Measurements from ENCODE around the gene KLHL21.

DNA sequence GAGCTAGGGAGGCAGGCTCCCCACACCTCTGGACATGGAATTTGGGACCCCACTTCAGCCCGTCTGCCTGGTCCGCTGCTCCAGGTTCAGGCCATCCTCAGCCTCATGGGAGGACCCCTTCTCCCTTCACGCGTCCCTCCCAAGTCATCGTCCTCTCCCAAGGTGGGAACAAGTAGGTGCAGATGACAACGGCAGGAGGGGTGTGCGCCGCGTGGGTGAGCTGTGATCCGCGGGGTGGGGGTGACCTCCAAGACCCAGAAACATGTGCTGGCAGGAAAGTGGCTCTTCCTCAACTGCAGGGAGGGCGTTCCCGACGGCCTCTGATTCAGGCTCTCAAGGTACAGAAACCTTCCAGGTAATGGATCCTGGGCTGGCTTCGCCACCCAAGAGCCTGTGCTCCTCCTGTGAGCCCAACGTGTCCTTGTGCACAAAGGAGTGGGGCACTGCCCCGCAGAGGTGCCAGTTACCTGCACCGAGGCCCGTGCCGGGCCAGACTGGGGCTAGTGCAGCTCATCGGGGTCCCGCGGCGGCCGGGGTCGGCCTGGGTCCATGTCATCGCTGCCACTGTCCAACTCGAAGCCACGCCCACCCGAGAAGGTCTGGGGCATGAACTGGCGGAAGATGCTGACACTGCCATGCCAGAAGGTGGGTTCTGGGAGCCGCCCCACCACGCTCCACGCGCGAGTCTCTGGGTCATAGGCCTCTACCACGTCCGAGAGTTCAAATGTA is 9.6 kb downstream of the KLHL21 start:
- TF ChIP-seq POLR2AphosphoS5 (IDR thresholded peaks at IDR 0.05; ENCODE audit: low read depth, low read length) (no peak), CTCF (IDR thresholded peaks at IDR 0.05) (no peak), SIN3A (IDR thresholded peaks at IDR 0.05; ENCODE audit: borderline replicate concordance, insufficient read depth, low read depth, low read length) (no peak), TCF7L2 (IDR thresholded peaks at IDR 0.05; ENCODE audit: low read depth, low read length) (no peak)
- TF ChIP-seq, protein P1, sequence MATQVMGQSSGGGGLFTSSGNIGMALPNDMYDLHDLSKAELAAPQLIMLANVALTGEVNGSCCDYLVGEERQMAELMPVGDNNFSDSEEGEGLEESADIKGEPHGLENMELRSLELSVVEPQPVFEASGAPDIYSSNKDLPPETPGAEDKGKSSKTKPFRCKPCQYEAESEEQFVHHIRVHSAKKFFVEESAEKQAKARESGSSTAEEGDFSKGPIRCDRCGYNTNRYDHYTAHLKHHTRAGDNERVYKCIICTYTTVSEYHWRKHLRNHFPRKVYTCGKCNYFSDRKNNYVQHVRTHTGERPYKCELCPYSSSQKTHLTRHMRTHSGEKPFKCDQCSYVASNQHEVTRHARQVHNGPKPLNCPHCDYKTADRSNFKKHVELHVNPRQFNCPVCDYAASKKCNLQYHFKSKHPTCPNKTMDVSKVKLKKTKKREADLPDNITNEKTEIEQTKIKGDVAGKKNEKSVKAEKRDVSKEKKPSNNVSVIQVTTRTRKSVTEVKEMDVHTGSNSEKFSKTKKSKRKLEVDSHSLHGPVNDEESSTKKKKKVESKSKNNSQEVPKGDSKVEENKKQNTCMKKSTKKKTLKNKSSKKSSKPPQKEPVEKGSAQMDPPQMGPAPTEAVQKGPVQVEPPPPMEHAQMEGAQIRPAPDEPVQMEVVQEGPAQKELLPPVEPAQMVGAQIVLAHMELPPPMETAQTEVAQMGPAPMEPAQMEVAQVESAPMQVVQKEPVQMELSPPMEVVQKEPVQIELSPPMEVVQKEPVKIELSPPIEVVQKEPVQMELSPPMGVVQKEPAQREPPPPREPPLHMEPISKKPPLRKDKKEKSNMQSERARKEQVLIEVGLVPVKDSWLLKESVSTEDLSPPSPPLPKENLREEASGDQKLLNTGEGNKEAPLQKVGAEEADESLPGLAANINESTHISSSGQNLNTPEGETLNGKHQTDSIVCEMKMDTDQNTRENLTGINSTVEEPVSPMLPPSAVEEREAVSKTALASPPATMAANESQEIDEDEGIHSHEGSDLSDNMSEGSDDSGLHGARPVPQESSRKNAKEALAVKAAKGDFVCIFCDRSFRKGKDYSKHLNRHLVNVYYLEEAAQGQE (IDR thresholded peaks at IDR 0.05; ENCODE audit: insufficient read depth in 1 of 2, low read depth in 2 of 2, low read length in 1 of 2) = no peak

All from Panc1 (cell line).